Adipose tissue (tissue), 3 donors: ENCODE results near the gene GPATCH2L. TPM values are rescaled to one million over a fixed set of nuclear protein-coding genes. Genes with fewer than 3 reads are reported as not detected.

ENCODE experiments used
- H3K27ac ChIP-seq: one replicate; pipeline ENCODE4 v1.5.1; 2013; ENCODE audit warnings: low read depth, low read length
- WGBS, 3 donors: extraction: QIAGEN DNeasy Blood & Tissue Kit; methylation state at CpG; one replicate each; pipeline ENCODE4 v1.1.7; 2013; 5-methylcytosine and 5-hydroxymethylcytosine counted together
- polyA plus RNA-seq, 3 donors: library from polyadenylated mRNA; stranded (reverse); fragments of 200-250 nt; gene quantifications; one replicate each; pipeline ENCODE4 v1.2.3, GENCODE V29; 2013
- donor health status: healthy with polysubstance abuse.
- donor health status: Bipolar disorder and iron deficiency.
- donor health status: healthy.

Gene GPATCH2L
- polyA plus RNA-seq, 3 donors, result 5.6 to 16.3 (median 6.0) TPM

DNA sequence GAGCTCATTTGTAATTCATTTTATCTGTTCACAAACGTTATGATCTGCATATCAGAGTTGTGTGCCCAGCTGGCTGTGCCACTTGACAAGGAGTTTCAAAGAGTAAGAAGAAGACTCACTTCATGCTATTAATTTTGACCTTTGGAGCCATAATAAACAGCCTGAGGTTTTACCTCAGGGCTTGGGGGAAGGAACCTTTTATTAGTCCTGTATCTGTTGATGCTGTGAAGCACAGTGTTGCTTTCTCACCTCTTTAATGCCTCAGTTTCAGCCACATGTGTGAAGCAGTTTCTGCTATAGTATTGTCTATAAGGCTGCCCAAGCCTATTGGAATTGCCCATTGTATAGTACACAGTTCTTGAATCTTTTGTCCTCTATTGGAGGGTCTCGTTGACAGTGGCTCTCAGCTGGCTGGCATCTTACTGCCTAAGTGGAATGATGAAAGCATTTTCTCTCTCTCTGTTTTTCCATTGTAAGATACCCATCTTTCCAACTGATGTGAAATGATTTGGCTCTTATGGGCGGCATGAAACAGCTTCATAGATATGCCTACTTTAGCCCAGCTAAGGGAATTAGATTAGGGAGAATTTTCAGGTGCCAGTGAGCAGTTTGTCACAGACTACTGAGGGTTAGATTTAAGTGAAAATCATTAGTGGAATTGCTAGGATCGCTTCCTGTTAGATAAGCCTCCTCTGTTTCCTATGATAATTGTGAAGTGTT, 34.7 kb downstream of the GPATCH2L start:
- WGBS, 3 donors, result 66 to 83% (median 80%) methylated on average over 4 of the region's 4 CpGs
- H3K27ac ChIP-seq, result no peak overlapping the region

DNA sequence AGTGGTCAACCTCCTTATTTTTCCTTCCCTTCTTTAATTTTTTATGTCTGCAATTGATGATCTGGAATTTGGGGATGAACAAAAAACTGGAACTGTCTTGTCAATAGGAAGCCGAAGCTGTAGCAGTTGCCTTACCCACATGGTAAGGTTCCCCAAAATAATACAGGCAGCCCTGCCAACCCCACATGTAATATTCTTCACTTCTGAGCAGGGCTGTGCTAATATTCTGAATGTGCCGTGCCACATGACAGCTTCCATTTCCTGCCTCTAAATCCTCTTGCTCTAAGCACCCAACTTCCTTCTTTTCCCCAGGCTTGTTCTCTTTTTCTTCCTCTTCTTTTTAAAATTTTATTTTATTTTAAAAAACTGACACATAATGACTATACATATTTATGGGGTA, 39.6 kb downstream of the GPATCH2L start:
- 62 to 88% (median 69%) methylated on average over 2 of the region's 2 CpGs for WGBS, 3 donors
- no peak overlapping the region for H3K27ac ChIP-seq

GRCh38 chr14:76193696-76194095, 42.0 kb downstream of the GPATCH2L start:
- no peak overlapping the region for H3K27ac ChIP-seq
- 77 to 85% (median 81%) methylated on average over 1 of the region's 1 CpG for WGBS, 3 donors

DNA sequence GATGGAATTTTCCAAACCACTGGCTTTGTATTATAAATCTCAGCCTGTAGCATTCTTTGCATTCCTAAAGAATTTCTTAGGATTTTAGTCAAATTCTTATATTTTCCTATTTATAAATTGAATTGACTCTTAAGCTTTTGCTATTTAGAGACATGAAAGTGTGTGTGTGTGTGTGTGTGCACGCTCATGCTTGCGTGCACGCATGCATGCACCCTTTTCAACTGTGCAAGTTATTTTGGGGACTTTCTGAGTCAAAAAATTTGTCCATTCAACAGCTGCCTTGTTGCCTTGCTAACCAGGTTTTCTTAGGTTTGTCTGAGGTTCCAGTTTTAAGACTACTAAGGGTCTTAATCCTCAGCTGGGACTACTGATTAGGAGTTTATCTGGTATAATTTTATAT, 42.6 kb downstream of the GPATCH2L start:
- 82 to 89% (median 85%) methylated on average over 3 of the region's 3 CpGs for WGBS, 3 donors
- H3K27ac ChIP-seq, result no peak overlapping the region

DNA sequence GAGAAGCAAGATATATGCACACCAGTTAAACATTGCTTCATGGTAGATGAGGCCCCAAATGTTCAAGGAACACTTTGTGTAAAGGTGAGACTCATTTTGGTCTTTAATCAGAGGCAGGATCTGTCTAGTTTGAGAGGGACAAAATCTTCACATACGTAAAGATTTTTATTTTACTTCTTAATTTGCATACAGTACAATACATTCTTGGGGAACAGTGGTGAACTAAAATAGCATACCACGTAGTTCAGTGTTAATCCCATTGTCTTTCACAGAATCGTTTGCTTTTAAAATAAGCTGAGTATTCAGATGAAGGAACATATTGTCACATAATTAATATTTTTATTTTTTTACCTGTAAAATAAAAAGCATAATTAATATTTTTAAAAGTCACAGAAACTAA, 43.3 kb downstream of the GPATCH2L start:
- H3K27ac ChIP-seq, result no peak overlapping the region
- WGBS, 3 donors, result 91 to 95% (median 92%) methylated on average over 3 of the region's 3 CpGs

DNA sequence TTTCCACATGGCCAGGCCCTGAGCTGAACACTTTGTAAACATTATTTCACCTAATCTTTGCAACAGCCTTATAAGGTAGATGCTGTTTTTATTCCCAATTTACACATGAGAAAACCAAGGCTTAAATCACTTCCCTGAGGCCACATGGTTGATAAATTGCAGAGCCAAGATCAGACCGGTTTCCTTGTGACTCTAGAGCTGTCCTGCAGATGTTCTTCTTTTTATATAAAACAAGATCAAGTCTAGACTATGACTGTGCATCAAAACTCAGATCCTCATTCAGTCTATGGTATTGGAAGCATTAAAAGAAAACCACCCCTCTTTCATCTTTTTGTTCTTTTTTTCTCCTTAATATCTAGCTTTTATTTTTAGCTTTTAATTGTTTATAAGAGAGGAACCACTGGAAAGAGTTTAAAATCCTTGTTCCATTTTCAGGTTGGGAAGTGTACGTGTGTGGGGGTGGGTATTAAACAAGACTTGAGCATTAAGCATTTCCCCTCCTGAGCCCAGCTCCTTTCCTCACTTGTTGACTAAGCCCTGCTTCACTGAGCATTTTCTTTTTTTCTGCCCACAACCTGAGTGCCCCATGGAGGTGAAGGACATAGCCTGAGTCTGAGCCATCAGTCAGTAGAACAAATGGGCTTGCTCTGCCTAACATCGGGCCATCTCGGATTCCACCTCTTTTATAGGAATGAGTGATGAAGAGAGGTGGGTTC, 45.4 kb downstream of the GPATCH2L start:
- 81 to 88% (median 87%) methylated on average over 4 of the region's 4 CpGs for WGBS, 3 donors
- H3K27ac ChIP-seq, result no peak overlapping the region

- WGBS, 3 donors, result 97 to 98% (median 98%) methylated on average over 5 of the region's 5 CpGs
- no peak overlapping the region for H3K27ac ChIP-seq
Observed at GRCh38 chr14:76201162-76201561, 49.4 kb downstream of the GPATCH2L start.

- 83 to 87% (median 85%) methylated on average over 11 of the region's 11 CpGs for WGBS, 3 donors
- H3K27ac ChIP-seq, result no peak overlapping the region
Observed at GRCh38 chr14:76203086-76204001, 51.6 kb downstream of the GPATCH2L start.

GRCh38 chr14:76204461-76205230, 52.9 kb downstream of the GPATCH2L start:
- WGBS, 3 donors, result 76 to 96% (median 86%) methylated on average over 5 of the region's 5 CpGs
- no peak overlapping the region for H3K27ac ChIP-seq

GRCh38 chr14:76205708-76206107, 54.0 kb downstream of the GPATCH2L start:
- WGBS, 3 donors, result 92 to 99% (median 95%) methylated on average over 5 of the region's 5 CpGs
- H3K27ac ChIP-seq, result no peak overlapping the region

GRCh38 chr14:76208340-76208739, 56.6 kb downstream of the GPATCH2L start:
- WGBS, 3 donors, result 36 to 49% (median 44%) methylated on average over 5 of the region's 5 CpGs
- no peak overlapping the region for H3K27ac ChIP-seq

DNA sequence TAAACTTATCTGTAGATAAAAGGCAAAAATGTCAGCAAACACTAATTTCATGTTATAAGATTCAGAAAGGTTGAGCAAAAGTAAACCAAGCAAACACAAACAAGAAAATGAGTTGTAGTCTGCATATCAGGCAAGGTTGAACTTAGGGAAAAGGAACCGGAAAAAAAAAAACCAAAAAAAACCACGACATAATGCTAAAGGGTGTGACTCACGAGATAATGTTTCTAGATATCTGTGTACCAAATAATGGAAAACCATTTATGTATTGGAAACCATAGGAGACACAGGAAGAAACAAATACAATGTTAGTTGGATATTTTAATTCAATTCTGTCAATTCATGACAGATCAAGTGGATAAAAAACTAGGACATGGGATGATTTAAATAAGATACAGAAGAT, 60.5 kb downstream of the GPATCH2L start:
- WGBS, 3 donors, result 78 to 87% (median 84%) methylated on average over 3 of the region's 3 CpGs
- no peak overlapping the region for H3K27ac ChIP-seq

GRCh38 chr14:76217179-76217578, 65.5 kb downstream of the GPATCH2L start:
- 88 to 96% (median 91%) methylated on average over 3 of the region's 3 CpGs for WGBS, 3 donors
- H3K27ac ChIP-seq, result no peak overlapping the region

- 84 to 90% (median 87%) methylated on average over 2 of the region's 2 CpGs for WGBS, 3 donors
- no peak overlapping the region for H3K27ac ChIP-seq
Observed at GRCh38 chr14:76218662-76219061, 66.9 kb downstream of the GPATCH2L start.

DNA sequence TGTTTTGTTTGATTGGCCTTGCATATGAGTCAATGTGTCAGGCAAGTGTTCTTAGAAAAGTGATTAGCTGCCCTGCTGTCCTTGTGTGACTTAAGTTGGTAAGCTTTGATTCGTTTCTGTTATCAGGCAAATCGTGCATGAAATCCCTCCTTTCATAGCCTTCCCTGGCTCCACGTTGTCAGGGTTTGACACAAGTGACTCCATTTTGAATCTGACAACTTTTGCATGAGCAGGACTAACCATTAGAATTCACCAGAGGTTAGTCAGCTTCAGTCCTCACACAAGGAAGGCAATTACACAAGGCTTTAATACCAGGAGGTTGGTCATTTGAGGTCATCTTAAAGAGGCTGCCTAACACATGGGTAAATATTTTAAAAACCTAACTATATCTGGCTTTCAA, 68.2 kb downstream of the GPATCH2L start:
- 48 to 89% (median 80%) methylated on average over 3 of the region's 3 CpGs for WGBS, 3 donors

GRCh38 chr14:76227450-76228050, 75.8 kb downstream of the GPATCH2L start:
- no peak overlapping the region for H3K27ac ChIP-seq
- 71 to 78% (median 71%) methylated on average over 10 of the region's 10 CpGs for WGBS, 3 donors

More for the DNA sequence above, 68.2 kb downstream of the GPATCH2L start:
- H3K27ac ChIP-seq, result no peak overlapping the region

- 52 to 85% (median 81%) methylated on average over 10 of the region's 10 CpGs for WGBS, 3 donors
- no peak overlapping the region for H3K27ac ChIP-seq
Observed at GRCh38 chr14:76228138-76228537, 76.4 kb downstream of the GPATCH2L start.

DNA sequence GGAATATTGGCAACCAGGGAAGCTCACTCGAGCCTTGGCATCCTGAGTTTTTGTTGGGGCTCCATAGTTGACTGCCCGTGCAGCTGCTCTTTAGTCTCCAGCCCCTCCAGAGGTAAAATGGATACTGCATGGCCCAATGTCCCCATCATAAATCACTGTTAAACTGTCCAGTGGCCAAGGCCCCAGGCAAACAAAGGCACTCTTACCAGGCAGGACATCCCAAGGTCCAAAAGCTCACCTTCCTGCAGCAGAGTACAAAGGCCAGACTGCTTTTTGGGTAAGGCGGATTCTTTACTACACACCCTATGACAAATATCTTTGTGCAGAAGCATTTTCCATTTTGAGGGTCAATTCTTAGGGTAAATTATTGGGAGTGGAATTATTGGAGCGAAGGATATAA, 81.1 kb downstream of the GPATCH2L start:
- WGBS, 3 donors, result 61 to 73% (median 72%) methylated on average over 4 of the region's 4 CpGs
- no peak overlapping the region for H3K27ac ChIP-seq
